HG03571 (cell line): ENCODE data around the gene IRF8.

Experiments
- ATAC-seq: cut with Tn5 transposase; IDR thresholded peaks from one replicate; pipeline ENCODE4 v1.9.1; 2021; ENCODE audit not compliant: unreplicated experiment

Gene IRF8

GRCh38 chr16:85913141-85913601 lies 14.2 kb downstream of the IRF8 start:
- no peak for ATAC-seq

- ATAC-seq, result no peak
Observed at GRCh38 chr16:85913688-85914422, 14.9 kb downstream of the IRF8 start.

- ATAC-seq, result no peak
Observed at GRCh38 chr16:85914423-85914794, 15.4 kb downstream of the IRF8 start.

GRCh38 chr16:85915125-85915845 lies 16.3 kb downstream of the IRF8 start:
- ATAC-seq, result no peak

GRCh38 chr16:85916141-85916890 lies 17.4 kb downstream of the IRF8 start:
- ATAC-seq, result no peak

GRCh38 chr16:85917012-85917411 lies 18.1 kb downstream of the IRF8 start:
- ATAC-seq, result no peak

GRCh38 chr16:85917959-85918358 lies 19.0 kb downstream of the IRF8 start:
- no peak for ATAC-seq

- ATAC-seq, result no peak
Observed at GRCh38 chr16:85918436-85918835, 19.5 kb downstream of the IRF8 start.

GRCh38 chr16:85919271-85920267 lies 20.6 kb downstream of the IRF8 start:
- no peak for ATAC-seq

GRCh38 chr16:85921026-85921425 lies 22.1 kb downstream of the IRF8 start:
- ATAC-seq, result no peak

GRCh38 chr16:85923153-85924021 lies 24.4 kb downstream of the IRF8 start:
- ATAC-seq, result no peak

GRCh38 chr16:85924675-85925074 lies 25.7 kb downstream of the IRF8 start:
- ATAC-seq, result no peak

- no peak for ATAC-seq
Observed at GRCh38 chr16:85926370-85926769, 27.4 kb downstream of the IRF8 start.

GRCh38 chr16:85927371-85927770 lies 28.4 kb downstream of the IRF8 start:
- ATAC-seq, result no peak

- no peak for ATAC-seq
Observed at GRCh38 chr16:85927959-85928358, 29.0 kb downstream of the IRF8 start.

- ATAC-seq, result no peak
Observed at GRCh38 chr16:85928401-85928820, 29.4 kb downstream of the IRF8 start.

GRCh38 chr16:85929259-85929721 lies 30.3 kb downstream of the IRF8 start:
- ATAC-seq, result no peak

GRCh38 chr16:85930301-85930700 lies 31.3 kb downstream of the IRF8 start:
- no peak for ATAC-seq

GRCh38 chr16:85931596-85932402 lies 32.8 kb downstream of the IRF8 start:
- ATAC-seq, result no peak
